Glutamatergic neuron (in vitro differentiated cells): ENCODE results near the gene CAPN9. TPM values are rescaled to one million over a fixed set of nuclear protein-coding genes. Genes with fewer than 3 reads are reported as not detected.

Experiments
- DNase-seq: peaks from one replicate; pipeline ENCODE4 v3.0.0; 2022
- H3K27ac Mint-ChIP-seq: one replicate; pipeline ENCODE4 v1.8.0; 2020; ENCODE audit warnings: mild to moderate bottlenecking, mixed read lengths, inconsistent platforms; ENCODE audit not compliant: unreplicated experiment
- H3K27me3 Mint-ChIP-seq: one replicate; pipeline ENCODE4 v1.8.0; 2020; ENCODE audit warnings: mild to moderate bottlenecking, moderate library complexity, mixed read lengths, inconsistent platforms; ENCODE audit not compliant: unreplicated experiment
- H3K36me3 Mint-ChIP-seq: one replicate; pipeline ENCODE4 v1.8.0; 2020; ENCODE audit warnings: mild to moderate bottlenecking, mixed read lengths, inconsistent platforms; ENCODE audit not compliant: unreplicated experiment
- H3K4me1 Mint-ChIP-seq: one replicate; pipeline ENCODE4 v1.8.0; 2020; ENCODE audit warnings: mild to moderate bottlenecking, low read depth, mixed read lengths, inconsistent platforms; ENCODE audit not compliant: unreplicated experiment
- H3K4me3 Mint-ChIP-seq: one replicate; pipeline ENCODE4 v1.8.0; 2020; ENCODE audit warnings: mild to moderate bottlenecking, mixed read lengths, inconsistent platforms; ENCODE audit not compliant: unreplicated experiment
- H3K9me3 Mint-ChIP-seq: one replicate; pipeline ENCODE4 v1.8.0; 2020; ENCODE audit warnings: mild to moderate bottlenecking, moderate library complexity, mixed read lengths, inconsistent platforms; ENCODE audit not compliant: unreplicated experiment
- CTCF ChIP-seq: fragments of 200-600 bp; sonication (generic); IDR thresholded peaks from one replicate; pipeline ENCODE4 v1.5.0; 2021; ENCODE audit not compliant: partially characterized antibody, unreplicated experiment
- total RNA-seq: library from RNA; stranded (reverse); fragmentation: NEBNext Ultra II Directional; extraction: Animal tissue kit (Norgen Biotek cat#: 25700); gene quantifications from one replicate; pipeline ENCODE4 v1.2.1, GENCODE V29; 2021; ENCODE audit not compliant: unreplicated experiment

Gene CAPN9
- total RNA-seq, 1 donor from 2014 or later, result not detected

- TF ChIP-seq CTCF, result no peak
- Mint-ChIP-seq H3K36me3 (peaks cover 23% of the 10 kb centered on the region), H3K27ac (no peak overlapping the region), H3K9me3 (peaks cover 8% of the 10 kb centered on the region), H3K4me3 (no peak overlapping the region), H3K27me3 (peaks cover 8% of the 10 kb centered on the region), H3K4me1 (peaks cover 3% of the 10 kb centered on the region)
- DNase-seq, result no peak
These were observed 102.5 kb downstream of the CAPN9 start for GRCh38 chr1:230849451-230850224.

GRCh38 chr1:230850547-230850946 is 103.4 kb downstream of the CAPN9 start:
- H3K36me3 Mint-ChIP-seq, result peaks cover 28% of the 10 kb centered on the region
- H3K27me3 Mint-ChIP-seq, result peaks cover 8% of the 10 kb centered on the region
- no peak for TF ChIP-seq CTCF
- H3K27ac Mint-ChIP-seq, result no peak overlapping the region
- no peak overlapping the region for H3K4me3 Mint-ChIP-seq
- peaks cover 8% of the 10 kb centered on the region for H3K9me3 Mint-ChIP-seq
- H3K4me1 Mint-ChIP-seq, result peaks cover 3% of the 10 kb centered on the region
- no peak for DNase-seq

GRCh38 chr1:230851291-230851691 is 104.1 kb downstream of the CAPN9 start:
- H3K27ac Mint-ChIP-seq, result no peak overlapping the region
- H3K36me3 Mint-ChIP-seq, result peaks cover 29% of the 10 kb centered on the region
- no peak overlapping the region for H3K4me3 Mint-ChIP-seq
- no peak for DNase-seq
- TF ChIP-seq CTCF, result no peak
- peaks cover 8% of the 10 kb centered on the region for H3K27me3 Mint-ChIP-seq
- peaks cover 8% of the 10 kb centered on the region for H3K9me3 Mint-ChIP-seq
- peaks cover 6% of the 10 kb centered on the region for H3K4me1 Mint-ChIP-seq

Other genes starting within 250 kb of the CAPN9 start
- gene COG2, start 104.9 kb upstream of the CAPN9 start, total RNA-seq, result 29.0 TPM
- 6.3 TPM for gene AGT, start 33.3 kb upstream of the CAPN9 start, total RNA-seq
- gene C1orf198, start 121.1 kb downstream of the CAPN9 start, total RNA-seq, result 27.3 TPM
- 25.1 TPM for gene TTC13, start 231.5 kb downstream of the CAPN9 start, total RNA-seq
- gene ARV1, start 231.7 kb downstream of the CAPN9 start, total RNA-seq, result 18.3 TPM